Measurements from ENCODE around the gene JAK1. TPM values are rescaled to one million over a fixed set of nuclear protein-coding genes. Genes with fewer than 3 reads are reported as not detected.
A peak's percentile ranks its signal among the peaks of the same experiment; 100 is the strongest.
"Not testable (repeated sequence)": the region's sequence is repeated elsewhere in the genome, so short reads cannot be mapped to it uniquely, and the experiment has no call there.

Gene JAK1
- total RNA-seq, 1 donor from 2014 or later, result 55.8 TPM

DNA sequence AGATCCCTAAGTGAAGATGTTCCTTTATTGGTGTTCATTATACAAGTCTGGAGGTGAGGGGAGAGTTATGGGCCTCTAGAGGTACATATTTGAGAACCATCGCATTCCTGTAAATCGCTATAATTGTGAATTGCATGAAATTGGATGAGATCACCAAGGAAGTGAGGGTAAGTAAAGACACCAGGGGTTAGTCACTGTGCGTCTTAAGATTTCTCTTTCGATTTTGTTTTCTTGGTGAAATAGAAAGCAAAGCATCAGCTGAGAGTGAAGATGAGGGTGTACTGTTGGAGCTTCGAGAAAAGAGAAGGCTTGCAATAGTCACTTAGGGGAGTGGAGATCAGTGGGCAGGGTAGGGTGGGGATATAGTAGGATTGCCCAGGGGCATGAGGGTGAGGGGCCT, 139.4 kb downstream of the JAK1 start:
- TF ChIP-seq, protein P1, sequence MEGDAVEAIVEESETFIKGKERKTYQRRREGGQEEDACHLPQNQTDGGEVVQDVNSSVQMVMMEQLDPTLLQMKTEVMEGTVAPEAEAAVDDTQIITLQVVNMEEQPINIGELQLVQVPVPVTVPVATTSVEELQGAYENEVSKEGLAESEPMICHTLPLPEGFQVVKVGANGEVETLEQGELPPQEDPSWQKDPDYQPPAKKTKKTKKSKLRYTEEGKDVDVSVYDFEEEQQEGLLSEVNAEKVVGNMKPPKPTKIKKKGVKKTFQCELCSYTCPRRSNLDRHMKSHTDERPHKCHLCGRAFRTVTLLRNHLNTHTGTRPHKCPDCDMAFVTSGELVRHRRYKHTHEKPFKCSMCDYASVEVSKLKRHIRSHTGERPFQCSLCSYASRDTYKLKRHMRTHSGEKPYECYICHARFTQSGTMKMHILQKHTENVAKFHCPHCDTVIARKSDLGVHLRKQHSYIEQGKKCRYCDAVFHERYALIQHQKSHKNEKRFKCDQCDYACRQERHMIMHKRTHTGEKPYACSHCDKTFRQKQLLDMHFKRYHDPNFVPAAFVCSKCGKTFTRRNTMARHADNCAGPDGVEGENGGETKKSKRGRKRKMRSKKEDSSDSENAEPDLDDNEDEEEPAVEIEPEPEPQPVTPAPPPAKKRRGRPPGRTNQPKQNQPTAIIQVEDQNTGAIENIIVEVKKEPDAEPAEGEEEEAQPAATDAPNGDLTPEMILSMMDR (IDR thresholded peaks at IDR 0.05; ENCODE audit: insufficient read depth, low read length, severe bottlenecking), result no peak
- Histone ChIP-seq H3K4me3 (ENCODE audit: low read depth, low read length) (no peak overlapping the region), H3K36me3 (ENCODE audit: control insufficient read depth, insufficient read depth, low read length) (no peaks in the 10 kb centered on the region), H3K27me3 (ENCODE audit: control insufficient read depth, insufficient read depth, low read length) (no peaks in the 10 kb centered on the region)
- DNase-seq (ENCODE audit: low read depth) (no peak), FAIRE-seq (no peak)

- Histone ChIP-seq H3K36me3 (ENCODE audit: control insufficient read depth, insufficient read depth, low read length) (no peaks in the 10 kb centered on the region), H3K4me3 (ENCODE audit: low read depth, low read length) (no peak overlapping the region), H3K27me3 (ENCODE audit: control insufficient read depth, insufficient read depth, low read length) (no peaks in the 10 kb centered on the region)
- DNase-seq (ENCODE audit: low read depth), result peak; percentile 73
- no peak for FAIRE-seq
- TF ChIP-seq, protein P1 (IDR thresholded peaks at IDR 0.05; ENCODE audit: insufficient read depth, low read length, severe bottlenecking), result peak; percentile 68
These were observed 142.5 kb downstream of the JAK1 start for GRCh38 chr1:64823691-64824476.

- DNase-seq (ENCODE audit: low read depth) (peak; percentile 74), FAIRE-seq (no peak)
- Histone ChIP-seq H3K4me3 (ENCODE audit: low read depth, low read length) (no peak overlapping the region), H3K27me3 (ENCODE audit: control insufficient read depth, insufficient read depth, low read length) (no peaks in the 10 kb centered on the region), H3K36me3 (ENCODE audit: control insufficient read depth, insufficient read depth, low read length) (no peaks in the 10 kb centered on the region)
- TF ChIP-seq, protein P1 (IDR thresholded peaks at IDR 0.05; ENCODE audit: insufficient read depth, low read length, severe bottlenecking), result no peak
These were observed 143.7 kb downstream of the JAK1 start for GRCh38 chr1:64822621-64823020.

DNA sequence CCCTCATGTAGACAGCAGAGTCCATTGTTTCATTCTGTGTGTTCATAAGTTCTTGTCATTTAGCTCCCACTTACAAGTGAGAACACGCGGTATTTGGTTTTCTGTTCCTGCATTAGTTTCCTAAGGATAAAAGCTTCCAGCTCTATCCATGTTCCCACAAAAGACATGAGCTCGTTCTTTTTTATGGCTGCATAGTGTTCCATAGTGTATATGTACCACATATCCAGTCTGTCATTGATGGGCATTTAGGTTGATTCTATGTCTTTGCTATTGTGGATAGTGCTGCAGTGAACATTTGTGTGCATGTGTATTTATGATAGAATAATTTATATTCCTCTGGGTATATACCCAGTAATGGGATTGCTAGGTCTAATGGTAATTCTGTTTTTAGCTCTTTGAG, 145.8 kb downstream of the JAK1 start:
- DNase-seq (ENCODE audit: low read depth); H3K27me3 ChIP-seq (ENCODE audit: control insufficient read depth, insufficient read depth, low read length); H3K4me3 ChIP-seq (ENCODE audit: low read depth, low read length); FAIRE-seq; H3K36me3 ChIP-seq (ENCODE audit: control insufficient read depth, insufficient read depth, low read length): not testable (repeated sequence)

DNA sequence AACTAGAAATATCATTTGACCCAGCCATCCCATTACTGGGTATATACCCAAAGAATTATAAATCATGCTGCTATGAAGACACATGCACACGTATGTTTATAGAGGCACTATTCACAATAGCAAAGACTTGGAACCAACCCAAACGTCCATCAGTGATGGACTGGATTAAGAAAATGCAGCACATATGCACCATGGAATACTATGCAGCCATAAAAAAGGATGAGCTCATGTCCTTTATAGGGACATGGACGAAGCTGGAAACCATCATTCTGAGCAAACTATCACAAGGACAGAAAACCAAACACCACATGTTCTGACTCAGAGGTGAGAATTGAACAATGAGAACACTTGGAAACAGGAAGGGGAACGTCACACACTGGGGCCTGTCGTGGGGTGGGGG, 149.0 kb downstream of the JAK1 start:
- not testable (repeated sequence) for FAIRE-seq; H3K4me3 ChIP-seq (ENCODE audit: low read depth, low read length); H3K27me3 ChIP-seq (ENCODE audit: control insufficient read depth, insufficient read depth, low read length); H3K36me3 ChIP-seq (ENCODE audit: control insufficient read depth, insufficient read depth, low read length); DNase-seq (ENCODE audit: low read depth)

- no peak overlapping the region for H3K4me3 ChIP-seq (ENCODE audit: low read depth, low read length)
- no peak for FAIRE-seq
- H3K36me3 ChIP-seq (ENCODE audit: control insufficient read depth, insufficient read depth, low read length), result no peaks in the 10 kb centered on the region
- no peak for DNase-seq (ENCODE audit: low read depth)
- H3K27me3 ChIP-seq (ENCODE audit: control insufficient read depth, insufficient read depth, low read length), result no peaks in the 10 kb centered on the region
- TF ChIP-seq, protein P1 (IDR thresholded peaks at IDR 0.05; ENCODE audit: insufficient read depth, low read length, severe bottlenecking), result no peak
These were observed 151.9 kb downstream of the JAK1 start for GRCh38 chr1:64814427-64814826.

DNA sequence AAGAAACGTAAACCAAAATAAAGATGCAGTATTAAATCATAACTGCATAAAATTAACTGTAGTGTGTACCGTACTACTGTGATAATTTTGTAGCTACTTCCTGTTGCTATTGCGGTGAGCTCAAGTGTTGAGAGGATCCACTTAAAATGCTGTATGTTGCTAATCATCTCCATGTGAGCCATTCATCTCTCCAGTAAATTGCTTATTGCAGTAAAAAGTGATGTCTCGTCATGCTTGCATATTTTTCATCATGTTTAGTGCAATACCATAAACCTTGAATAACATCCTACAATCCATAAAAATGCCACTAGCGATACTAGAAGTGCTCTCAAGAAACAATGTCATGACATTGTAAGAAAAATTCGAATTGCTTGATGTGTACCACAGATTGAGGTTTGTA, 155.2 kb downstream of the JAK1 start:
- DNase-seq (ENCODE audit: low read depth), result no peak
- Histone ChIP-seq H3K27me3 (ENCODE audit: control insufficient read depth, insufficient read depth, low read length) (no peaks in the 10 kb centered on the region), H3K36me3 (ENCODE audit: control insufficient read depth, insufficient read depth, low read length) (no peaks in the 10 kb centered on the region), H3K4me3 (ENCODE audit: low read depth, low read length) (no peak overlapping the region)
- no peak for FAIRE-seq
- TF ChIP-seq, protein P1 (IDR thresholded peaks at IDR 0.05; ENCODE audit: insufficient read depth, low read length, severe bottlenecking), result no peak

Data from bronchial epithelial cell (primary cell).